PFSK-1 (cell line): ENCODE results near the gene NELFCD.

Experiments
- FOXP2 ChIP-seq: optimal IDR thresholded peaks from 2 replicates; pipeline ENCODE3; 2011; ENCODE audit warnings: borderline replicate concordance, control low read depth, inconsistent platforms; ENCODE audit not compliant: insufficient read depth; ENCODE audit errors: extremely low read length, extremely low read depth
- POLR2AphosphoS5 ChIP-seq: IDR thresholded peaks from 2 replicates; pipeline ENCODE4 v1.6.1; 2012; ENCODE audit warnings: low read depth, mild to moderate bottlenecking, control low read depth, low read length, moderate library complexity
- SIN3A ChIP-seq: IDR thresholded peaks from 2 replicates; pipeline ENCODE4 v1.6.1; 2012; ENCODE audit warnings: mild to moderate bottlenecking, low read length, moderate library complexity, borderline replicate concordance; ENCODE audit not compliant: insufficient read depth
- TAF1 ChIP-seq: IDR thresholded peaks from 2 replicates; pipeline ENCODE4 v1.6.1; 2012; ENCODE audit warnings: low read length, control low read depth, borderline replicate concordance; ENCODE audit not compliant: insufficient read depth
- TF ChIP-seq, protein P1 (sequence below), 2 experiments: IDR thresholded peaks; 2 replicates each; pipeline versions ENCODE4 v1.6.1 to v1.8.0; 2011 to 2012; ENCODE audit warnings: low read depth in 2 of 2, low read length in 2 of 2, control low read depth in 1 of 2, inconsistent platforms in 1 of 2, mild to moderate bottlenecking in 1 of 2, moderate library complexity in 1 of 2; ENCODE audit not compliant: insufficient read depth in 1 of 2

NELFCD gene

DNA sequence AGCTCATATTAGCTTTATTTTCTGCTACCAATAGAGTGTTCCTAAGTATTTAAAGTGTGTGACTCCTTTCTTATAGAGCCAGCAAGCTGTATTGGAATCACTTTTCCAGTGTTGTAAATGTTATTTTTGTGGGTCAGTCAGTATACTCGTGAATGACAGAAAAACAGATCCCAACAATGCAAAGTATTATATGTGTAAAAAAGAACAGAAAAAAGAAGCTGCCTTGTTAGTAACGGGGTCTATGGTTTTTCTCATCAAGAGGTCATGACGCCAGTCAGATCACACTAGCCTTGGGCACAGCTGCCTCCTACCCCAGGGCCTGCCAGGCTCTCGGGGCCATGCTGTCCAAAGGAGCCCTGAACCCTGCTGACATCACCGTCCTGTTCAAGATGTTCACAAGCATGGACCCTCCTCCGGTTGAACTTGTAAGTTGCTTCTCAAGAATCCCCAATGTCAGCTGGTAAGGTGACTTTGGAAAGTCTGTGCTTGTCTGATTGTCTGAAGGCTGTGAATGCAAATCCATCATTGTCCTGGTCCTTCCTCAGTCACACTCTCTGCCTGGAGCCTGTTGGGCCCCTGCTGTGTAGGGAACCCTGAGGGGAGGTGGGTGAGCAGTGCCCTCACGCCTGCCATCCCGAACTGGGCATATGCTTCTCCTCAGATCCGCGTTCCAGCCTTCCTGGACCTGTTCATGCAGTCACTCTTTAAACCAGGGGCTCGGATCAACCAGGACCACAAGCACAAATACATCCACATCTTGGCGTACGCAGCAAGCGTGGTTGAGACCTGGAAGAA, 9.8 kb downstream of the NELFCD start:
- no peak for TF ChIP-seq SIN3A
- TF ChIP-seq, protein P1, sequence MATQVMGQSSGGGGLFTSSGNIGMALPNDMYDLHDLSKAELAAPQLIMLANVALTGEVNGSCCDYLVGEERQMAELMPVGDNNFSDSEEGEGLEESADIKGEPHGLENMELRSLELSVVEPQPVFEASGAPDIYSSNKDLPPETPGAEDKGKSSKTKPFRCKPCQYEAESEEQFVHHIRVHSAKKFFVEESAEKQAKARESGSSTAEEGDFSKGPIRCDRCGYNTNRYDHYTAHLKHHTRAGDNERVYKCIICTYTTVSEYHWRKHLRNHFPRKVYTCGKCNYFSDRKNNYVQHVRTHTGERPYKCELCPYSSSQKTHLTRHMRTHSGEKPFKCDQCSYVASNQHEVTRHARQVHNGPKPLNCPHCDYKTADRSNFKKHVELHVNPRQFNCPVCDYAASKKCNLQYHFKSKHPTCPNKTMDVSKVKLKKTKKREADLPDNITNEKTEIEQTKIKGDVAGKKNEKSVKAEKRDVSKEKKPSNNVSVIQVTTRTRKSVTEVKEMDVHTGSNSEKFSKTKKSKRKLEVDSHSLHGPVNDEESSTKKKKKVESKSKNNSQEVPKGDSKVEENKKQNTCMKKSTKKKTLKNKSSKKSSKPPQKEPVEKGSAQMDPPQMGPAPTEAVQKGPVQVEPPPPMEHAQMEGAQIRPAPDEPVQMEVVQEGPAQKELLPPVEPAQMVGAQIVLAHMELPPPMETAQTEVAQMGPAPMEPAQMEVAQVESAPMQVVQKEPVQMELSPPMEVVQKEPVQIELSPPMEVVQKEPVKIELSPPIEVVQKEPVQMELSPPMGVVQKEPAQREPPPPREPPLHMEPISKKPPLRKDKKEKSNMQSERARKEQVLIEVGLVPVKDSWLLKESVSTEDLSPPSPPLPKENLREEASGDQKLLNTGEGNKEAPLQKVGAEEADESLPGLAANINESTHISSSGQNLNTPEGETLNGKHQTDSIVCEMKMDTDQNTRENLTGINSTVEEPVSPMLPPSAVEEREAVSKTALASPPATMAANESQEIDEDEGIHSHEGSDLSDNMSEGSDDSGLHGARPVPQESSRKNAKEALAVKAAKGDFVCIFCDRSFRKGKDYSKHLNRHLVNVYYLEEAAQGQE (IDR thresholded peaks at IDR 0.05; ENCODE audit: insufficient read depth in 1 of 2, low read depth in 2 of 2, low read length in 2 of 2) = no peak
- TF ChIP-seq TAF1 = no peak
- TF ChIP-seq FOXP2 = no peak
- no peak for TF ChIP-seq POLR2AphosphoS5

DNA sequence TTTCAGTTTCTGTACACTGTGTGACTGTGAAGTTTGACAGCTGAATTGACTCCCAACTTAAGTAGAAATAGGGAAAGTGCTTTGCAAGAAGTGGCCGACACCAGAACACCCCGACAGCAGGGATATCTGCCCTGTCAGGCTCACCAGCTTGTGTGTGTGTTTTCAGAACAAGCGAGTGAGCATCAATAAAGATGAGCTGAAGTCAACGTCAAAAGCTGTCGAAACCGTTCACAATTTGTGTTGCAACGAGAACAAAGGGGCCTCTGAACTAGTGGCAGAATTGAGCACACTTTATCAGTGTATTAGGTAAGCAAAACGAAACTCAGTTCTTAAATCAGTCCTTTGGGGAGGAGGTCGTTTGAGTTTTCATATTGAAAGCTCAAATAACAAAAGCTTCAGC, 10.7 kb downstream of the NELFCD start:
- TF ChIP-seq, protein P1 (IDR thresholded peaks at IDR 0.05; ENCODE audit: insufficient read depth in 1 of 2, low read depth in 2 of 2, low read length in 2 of 2) = no peak
- no peak for TF ChIP-seq SIN3A
- no peak for TF ChIP-seq POLR2AphosphoS5
- no peak for TF ChIP-seq FOXP2
- no peak for TF ChIP-seq TAF1

DNA sequence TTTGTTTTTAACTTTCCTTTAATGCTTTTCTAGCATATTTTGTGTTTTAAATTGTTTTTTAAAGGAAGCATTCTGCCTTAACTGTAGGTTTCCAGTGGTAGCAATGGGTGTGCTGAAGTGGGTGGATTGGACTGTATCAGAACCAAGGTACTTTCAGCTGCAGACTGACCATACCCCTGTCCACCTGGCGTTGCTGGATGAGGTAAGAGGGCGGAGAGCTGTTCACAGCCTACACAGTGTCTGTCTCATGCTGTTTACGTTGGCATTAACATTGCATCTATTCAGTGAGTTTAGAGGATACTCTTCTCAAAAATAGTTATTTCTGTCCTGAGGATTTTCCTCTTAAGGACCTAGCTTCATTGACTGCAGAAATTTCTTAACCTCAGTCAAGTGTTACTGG, 11.9 kb downstream of the NELFCD start:
- TF ChIP-seq FOXP2 = no peak
- TF ChIP-seq, protein P1 (IDR thresholded peaks at IDR 0.05; ENCODE audit: insufficient read depth in 1 of 2, low read depth in 2 of 2, low read length in 2 of 2) = no peak
- no peak for TF ChIP-seq POLR2AphosphoS5
- no peak for TF ChIP-seq TAF1
- TF ChIP-seq SIN3A = no peak

DNA sequence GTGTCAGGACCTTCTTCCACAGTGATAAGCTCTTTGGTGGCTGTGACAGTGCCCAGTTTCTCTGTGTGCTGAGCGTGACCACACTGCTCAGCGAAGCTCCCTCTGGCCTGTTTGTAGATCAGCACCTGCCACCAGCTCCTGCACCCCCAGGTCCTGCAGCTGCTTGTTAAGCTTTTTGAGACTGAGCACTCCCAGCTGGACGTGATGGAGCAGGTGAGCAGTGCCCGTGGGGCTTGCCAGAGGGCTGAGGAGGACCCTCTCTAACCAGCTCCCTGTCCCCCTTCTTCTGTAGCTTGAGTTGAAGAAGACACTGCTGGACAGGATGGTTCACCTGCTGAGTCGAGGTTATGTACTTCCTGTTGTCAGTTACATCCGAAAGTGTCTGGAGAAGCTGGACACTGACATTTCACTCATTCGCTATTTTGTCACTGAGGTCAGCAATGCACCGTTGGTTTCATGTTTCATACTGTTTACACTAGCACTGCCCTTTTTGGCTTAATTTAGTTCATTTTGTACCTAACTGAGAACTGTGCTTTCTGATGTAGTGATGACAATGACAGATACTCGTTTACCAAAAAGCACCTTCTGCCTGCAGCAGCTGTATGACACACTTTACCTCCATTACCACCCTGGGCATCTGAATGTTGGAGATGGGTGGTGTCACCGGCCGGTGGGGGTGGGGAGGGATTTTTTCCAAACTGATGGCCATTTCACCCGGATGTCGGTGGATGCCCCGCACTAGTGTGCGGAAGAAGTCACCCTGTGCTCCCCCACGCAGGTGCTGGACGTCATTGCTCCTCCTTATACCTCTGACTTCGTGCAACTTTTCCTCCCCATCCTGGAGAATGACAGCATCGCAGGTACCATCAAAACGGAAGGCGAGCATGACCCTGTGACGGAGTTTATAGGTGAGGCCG, 12.5 kb downstream of the NELFCD start:
- TF ChIP-seq TAF1 (no peak), FOXP2 (no peak), POLR2AphosphoS5 (no peak), SIN3A (no peak)
- TF ChIP-seq, protein P1 (IDR thresholded peaks at IDR 0.05; ENCODE audit: insufficient read depth in 1 of 2, low read depth in 2 of 2, low read length in 2 of 2) = no peak
